ENCODE data around the gene DISP3. TPM values are rescaled to one million over a fixed set of nuclear protein-coding genes. Genes with fewer than 3 reads are reported as not detected.

The DISP3 gene
- total and polyA plus RNA-seq, 4 donors = 0.04 to 0.18 (median 0.07) TPM; not detected in 1

- peaks cover 0 to 6% (median 0%) of the 10 kb centered on the region in 4 donors for H3K9me3 ChIP-seq (ENCODE audit: control insufficient read depth in 4 of 4, insufficient read depth in 3 of 4, low read length in 3 of 4)
- no peak for DNase-seq
- no peaks in the 10 kb centered on the region for H3K4me1 ChIP-seq (ENCODE audit: control insufficient read depth in 5 of 5, insufficient read depth in 5 of 5, low read length in 5 of 5)
- H3K27me3 ChIP-seq (ENCODE audit: control insufficient read depth in 3 of 3, insufficient read depth in 3 of 3, low read length in 2 of 3) = peaks cover 0 to 24% (median 0%) of the 10 kb centered on the region in 3 donors
- H3K36me3 ChIP-seq (ENCODE audit: control insufficient read depth in 4 of 4, insufficient read depth in 4 of 4, low read length in 4 of 4) = no peaks in the 10 kb centered on the region
- TF ChIP-seq CTCF (IDR thresholded peaks at IDR 0.05; ENCODE audit: control extremely low read depth, extremely low read depth) = no peak
- no peak overlapping the region for H3K4me3 ChIP-seq
- H3K27ac ChIP-seq (ENCODE audit: low read depth in 1 of 2, low read length in 1 of 2) = no peak overlapping the region
- H3K9ac ChIP-seq (ENCODE audit: insufficient read depth in 1 of 2, low read length in 2 of 2) = no peak overlapping the region
- WGBS, 2 donors = 48 to 66% methylated on average over 7 of the region's 7 CpGs
- no peak for ATAC-seq (ENCODE audit: insufficient read depth, low FRiP score)
Measured at GRCh38 chr1:11438996-11439395, 40.0 kb upstream of the DISP3 start.

GRCh38 chr1:11441211-11441952 is 37.6 kb upstream of the DISP3 start:
- ATAC-seq (ENCODE audit: insufficient read depth, low FRiP score) (no peak), DNase-seq (no peak)

DNA sequence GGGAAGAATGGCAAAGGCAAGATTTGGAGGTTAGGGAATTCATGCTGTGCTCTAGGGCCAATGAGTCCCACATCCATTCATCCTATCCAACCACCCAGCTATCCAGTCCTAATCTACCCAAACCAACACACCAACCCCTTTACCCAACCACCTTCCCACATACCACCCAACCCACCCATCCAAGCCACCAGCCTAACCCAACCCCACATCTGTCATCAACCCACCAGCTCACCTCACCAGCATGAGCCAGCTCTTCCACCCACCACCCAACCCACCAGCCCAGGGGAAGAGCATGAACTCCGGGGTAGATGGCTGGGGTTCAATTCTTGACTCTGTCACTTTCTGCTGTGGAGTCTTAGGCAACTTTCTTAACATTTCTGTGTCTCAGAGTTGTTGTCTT is 35.9 kb upstream of the DISP3 start:
- peaks cover 0 to 45% (median 0%) of the 10 kb centered on the region in 3 donors for H3K27me3 ChIP-seq (ENCODE audit: control insufficient read depth in 3 of 3, insufficient read depth in 3 of 3, low read length in 2 of 3)
- no peak for TF ChIP-seq CTCF (IDR thresholded peaks at IDR 0.05; ENCODE audit: control extremely low read depth, extremely low read depth)
- WGBS, 2 donors = 89 to 91% methylated on average over 1 of the region's 1 CpG

More at GRCh38 chr1:11441211-11441952, 37.6 kb upstream of the DISP3 start:
- TF ChIP-seq CTCF (IDR thresholded peaks at IDR 0.05; ENCODE audit: control extremely low read depth, extremely low read depth) = no peak
- Histone ChIP-seq H3K9ac (ENCODE audit: insufficient read depth in 1 of 2, low read length in 2 of 2) (no peak overlapping the region), H3K4me1 (ENCODE audit: control insufficient read depth in 5 of 5, insufficient read depth in 5 of 5, low read length in 5 of 5) (no peaks in the 10 kb centered on the region), H3K4me3 (no peak overlapping the region), H3K36me3 (ENCODE audit: control insufficient read depth in 4 of 4, insufficient read depth in 4 of 4, low read length in 4 of 4) (no peaks in the 10 kb centered on the region), H3K27ac (ENCODE audit: low read depth in 1 of 2, low read length in 1 of 2) (no peak overlapping the region), H3K27me3 (ENCODE audit: control insufficient read depth in 3 of 3, insufficient read depth in 3 of 3, low read length in 2 of 3) (peaks cover 0 to 43% (median 0%) of the 10 kb centered on the region in 3 donors), H3K9me3 (ENCODE audit: control insufficient read depth in 4 of 4, insufficient read depth in 3 of 4, low read length in 3 of 4) (peaks cover 0 to 6% (median 0%) of the 10 kb centered on the region in 4 donors)
- WGBS, 2 donors = 60 to 66% methylated on average over 11 of the region's 11 CpGs

More for the DNA sequence above, 35.9 kb upstream of the DISP3 start:
- DNase-seq (no peak), ATAC-seq (ENCODE audit: insufficient read depth, low FRiP score) (no peak)
- peaks cover 0 to 5% (median 0%) of the 10 kb centered on the region in 4 donors for H3K9me3 ChIP-seq (ENCODE audit: control insufficient read depth in 4 of 4, insufficient read depth in 3 of 4, low read length in 3 of 4)
- H3K4me1 ChIP-seq (ENCODE audit: control insufficient read depth in 5 of 5, insufficient read depth in 5 of 5, low read length in 5 of 5) = no peaks in the 10 kb centered on the region
- no peak overlapping the region for H3K4me3 ChIP-seq
- no peaks in the 10 kb centered on the region for H3K36me3 ChIP-seq (ENCODE audit: control insufficient read depth in 4 of 4, insufficient read depth in 4 of 4, low read length in 4 of 4)
- H3K27ac ChIP-seq (ENCODE audit: low read depth in 1 of 2, low read length in 1 of 2) = no peak overlapping the region
- no peak overlapping the region for H3K9ac ChIP-seq (ENCODE audit: insufficient read depth in 1 of 2, low read length in 2 of 2)

All from lung (tissue), 12 donors.